Natural killer cell (primary cell): ENCODE measurements around the gene PPP1R14C. TPM values are rescaled to one million over a fixed set of nuclear protein-coding genes. Genes with fewer than 3 reads are reported as not detected.

ENCODE experiments used
- ATAC-seq, 3 donors: fragments of 150-1000 bp in 2 of 3; fragments of 200-7000 bp in 1 of 3; cut with Tn5 transposase; 1 replicate in 1 of 3; 2 replicates in 2 of 3; pipeline ENCODE4 v1.10.0; 2021; ENCODE audit warnings: mild to moderate bottlenecking in 2 of 3, moderate library complexity in 2 of 3
- DNase-seq, 2 donors: peaks; one replicate each; pipeline versions ENCODE4 v3.0.0 to v3.0.0-alpha.2; 2013 to 2021; ENCODE audit warnings: mixed read lengths in 1 of 2
- H3K27ac ChIP-seq: one replicate; pipeline ENCODE4 v1.5.1; 2013; ENCODE audit warnings: mild to moderate bottlenecking, low read length
- H3K27me3 ChIP-seq: one replicate; pipeline ENCODE4 v1.6.1; 2013; ENCODE audit warnings: low read length; ENCODE audit not compliant: control insufficient read depth, insufficient read depth
- H3K36me3 ChIP-seq: one replicate; pipeline ENCODE4 v1.6.1; 2013; ENCODE audit warnings: low read length; ENCODE audit not compliant: control insufficient read depth, insufficient read depth
- H3K4me1 ChIP-seq: one replicate; pipeline ENCODE4 v1.6.1; 2013; ENCODE audit warnings: low read length; ENCODE audit not compliant: control insufficient read depth, insufficient read depth
- H3K4me3 ChIP-seq: one replicate; pipeline ENCODE4 v1.5.1; 2013; ENCODE audit warnings: low read length
- H3K9me3 ChIP-seq: one replicate; pipeline ENCODE4 v1.6.1; 2013; ENCODE audit warnings: low read length; ENCODE audit not compliant: control insufficient read depth, insufficient read depth
- H3K27ac Mint-ChIP-seq, 2 donors: one replicate each; pipeline ENCODE4 v1.8.0; 2022; ENCODE audit warnings: mild to moderate bottlenecking in 2 of 2, mixed read lengths in 2 of 2, moderate library complexity in 1 of 2
- H3K27me3 Mint-ChIP-seq, 2 donors: one replicate each; pipeline ENCODE4 v1.8.0; 2022; ENCODE audit warnings: low read depth in 2 of 2, mixed read lengths in 2 of 2
- H3K36me3 Mint-ChIP-seq: one replicate; pipeline ENCODE4 v1.8.0; 2022; ENCODE audit warnings: mixed read lengths
- H3K4me1 Mint-ChIP-seq, 2 donors: one replicate each; pipeline ENCODE4 v1.8.0; 2022; ENCODE audit warnings: mixed read lengths in 2 of 2
- H3K4me3 Mint-ChIP-seq: one replicate; pipeline ENCODE4 v1.8.0; 2022; ENCODE audit warnings: mild to moderate bottlenecking, moderate library complexity, mixed read lengths
- H3K9me3 Mint-ChIP-seq, 2 donors: one replicate each; pipeline ENCODE4 v1.8.0; 2022; ENCODE audit warnings: mixed read lengths in 2 of 2
- CTCF ChIP-seq: fragments of 200-600 bp; IDR thresholded peaks from one replicate; pipeline ENCODE4 v1.8.0; 2022; ENCODE audit warnings: antibody characterized with exemption
- WGBS: methylation state at CpG from one replicate; pipeline ENCODE4 v1.1.7; 2013; ENCODE audit warnings: missing lambda C conversion rate; ENCODE audit not compliant: insufficient coverage; 5-methylcytosine and 5-hydroxymethylcytosine counted together
- intact Hi-C: fragments of 100-400 bp; cut with micrococcal nuclease; formaldehyde crosslinking; loops from one replicate; pipeline ENCODE4 v1.14.2; 2022
- total RNA-seq, 4 donors: library from RNA; stranded (reverse); fragments of 120-200 nt in 1 of 4; gene quantifications; one replicate each; pipeline versions ENCODE4 v1.2.3 to v1.2.4, GENCODE V29; 2013 to 2022

Gene PPP1R14C
- total RNA-seq, 3 donors from 2014 or later (not counting 1 experiment from before 2014, with no cell fraction given), result not detected

DNA sequence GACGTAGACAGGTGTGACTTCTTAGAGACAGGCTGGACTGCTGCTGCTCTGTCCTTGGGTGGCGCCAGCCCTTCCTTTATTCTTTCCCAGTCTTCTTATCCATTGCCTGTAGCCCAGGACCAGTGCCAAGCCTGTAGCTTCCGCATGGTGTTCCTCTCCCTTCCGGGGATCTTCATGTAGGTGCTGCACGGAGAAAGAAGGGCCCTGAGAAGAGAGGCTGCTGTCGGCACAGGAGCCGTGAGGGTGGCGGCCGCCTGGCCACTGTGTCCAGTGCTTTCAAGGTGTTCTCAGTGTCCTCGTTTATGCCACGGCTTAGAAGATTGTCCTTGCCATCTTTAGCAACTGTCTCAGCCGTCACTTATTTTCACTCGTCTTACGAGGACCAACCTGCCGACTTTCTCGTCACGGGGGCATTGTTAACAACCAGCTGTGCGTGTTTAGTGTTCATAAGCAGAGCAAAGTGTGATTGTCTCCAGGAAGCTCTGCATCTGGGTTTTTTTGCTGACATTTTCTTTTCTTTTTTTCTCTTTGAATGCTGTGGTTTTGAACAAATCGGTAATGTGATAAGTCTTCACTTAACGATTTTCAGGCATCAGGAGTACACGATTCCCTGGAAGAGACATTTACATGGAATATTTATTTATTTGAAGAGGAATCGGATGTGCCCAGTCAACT lies 61.2 kb downstream of the PPP1R14C start:
- peaks cover 0 to 2% of the 10 kb centered on the region in 2 donors for H3K27me3 Mint-ChIP-seq
- no peaks in the 10 kb centered on the region for H3K9me3 Mint-ChIP-seq
- TF ChIP-seq CTCF, result no peak
- peaks cover 8 to 15% of the 10 kb centered on the region in 2 donors for H3K4me1 Mint-ChIP-seq
- Histone ChIP-seq H3K36me3 (no peaks in the 10 kb centered on the region), H3K27ac (no peak overlapping the region), H3K9me3 (no peaks in the 10 kb centered on the region), H3K4me3 (no peak overlapping the region), H3K27me3 (no peaks in the 10 kb centered on the region), H3K4me1 (peaks cover 9% of the 10 kb centered on the region)
- WGBS, result 92% methylated on average over 22 of the region's 22 CpGs
- ATAC-seq (no peak), DNase-seq (no peak)
- no peak overlapping the region for H3K27ac Mint-ChIP-seq
- intact Hi-C loops, result no loop called here
- no peaks in the 10 kb centered on the region for H3K36me3 Mint-ChIP-seq
- H3K4me3 Mint-ChIP-seq, result no peak overlapping the region

DNA sequence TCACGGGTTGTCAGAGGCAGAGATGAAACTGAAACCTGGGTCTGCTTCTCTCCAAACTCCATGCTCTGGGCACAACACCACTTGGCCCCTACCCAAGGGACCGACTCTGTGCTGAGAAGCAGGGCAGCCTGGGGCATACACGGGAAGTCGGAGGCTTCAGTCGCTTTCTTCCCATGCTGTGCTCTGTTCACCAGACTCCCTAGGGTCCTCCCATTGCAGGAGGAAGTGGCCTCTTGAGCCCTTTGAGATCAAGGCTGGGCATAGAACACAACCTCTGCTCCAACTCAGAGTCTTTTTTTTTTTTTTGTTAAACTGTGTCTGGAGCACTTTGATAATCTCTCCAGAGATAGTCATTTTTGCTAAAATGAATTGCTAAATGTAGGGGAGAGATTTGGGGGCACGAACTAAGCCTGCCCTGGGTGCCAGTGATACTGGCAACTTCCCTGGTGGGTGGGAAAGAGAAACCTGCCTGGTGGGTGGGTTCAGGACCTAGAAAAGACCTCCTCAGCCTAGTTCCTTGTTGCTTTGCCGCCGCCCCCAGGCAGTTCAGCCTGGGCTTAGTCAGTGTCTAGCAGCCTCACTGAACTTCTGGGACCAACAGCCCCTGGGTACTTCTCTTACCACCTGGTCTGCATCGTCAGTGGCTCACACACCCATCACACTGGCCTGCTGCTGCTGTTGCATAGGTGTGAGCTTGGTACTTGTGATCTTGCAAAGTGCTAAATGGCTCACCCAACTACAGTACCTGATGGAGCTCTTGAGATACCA lies 62.0 kb downstream of the PPP1R14C start:
- Mint-ChIP-seq H3K9me3 (no peaks in the 10 kb centered on the region), H3K27me3 (peaks cover 0 to 2% of the 10 kb centered on the region in 2 donors), H3K4me1 (peaks cover 8 to 15% of the 10 kb centered on the region in 2 donors), H3K4me3 (no peak overlapping the region), H3K27ac (no peak overlapping the region), H3K36me3 (no peaks in the 10 kb centered on the region)
- ATAC-seq, result no peak
- intact Hi-C loops, result no loop called here
- 37% methylated on average over 9 of the region's 9 CpGs for WGBS
- no peak for DNase-seq
- Histone ChIP-seq H3K4me3 (no peak overlapping the region), H3K27ac (no peak overlapping the region), H3K4me1 (peaks cover 9% of the 10 kb centered on the region), H3K27me3 (no peaks in the 10 kb centered on the region), H3K36me3 (no peaks in the 10 kb centered on the region), H3K9me3 (no peaks in the 10 kb centered on the region)
- TF ChIP-seq CTCF, result no peak

- peaks cover 0 to 6% of the 10 kb centered on the region in 2 donors for H3K27me3 Mint-ChIP-seq
- intact Hi-C loops, result no loop called here
- no peaks in the 10 kb centered on the region for H3K27me3 ChIP-seq
- H3K4me1 Mint-ChIP-seq, result peaks cover 4 to 9% of the 10 kb centered on the region in 2 donors
- no peak overlapping the region for H3K27ac Mint-ChIP-seq
- no peaks in the 10 kb centered on the region for H3K36me3 Mint-ChIP-seq
- H3K27ac ChIP-seq, result no peak overlapping the region
- H3K4me1 ChIP-seq, result peaks cover 5% of the 10 kb centered on the region
- H3K4me3 ChIP-seq, result no peak overlapping the region
- no peak for TF ChIP-seq CTCF
- H3K9me3 Mint-ChIP-seq, result no peaks in the 10 kb centered on the region
- WGBS, result 97% methylated on average over 5 of the region's 7 CpGs
- H3K36me3 ChIP-seq, result no peaks in the 10 kb centered on the region
- DNase-seq (no peak), ATAC-seq (no peak)
- no peaks in the 10 kb centered on the region for H3K9me3 ChIP-seq
- H3K4me3 Mint-ChIP-seq, result no peak overlapping the region
Observed at GRCh38 chr6:150207931-150208570, 65.2 kb downstream of the PPP1R14C start.
